GM18909 (cell line): ENCODE data around the gene SEC16A.
"Not testable (repeated sequence)": the region's sequence is repeated elsewhere in the genome, so short reads cannot be mapped to it uniquely, and the experiment has no call there.

Source experiments
- ATAC-seq: cut with Tn5 transposase; IDR thresholded peaks from one replicate; pipeline ENCODE4 v1.9.1; 2021; ENCODE audit warnings: mild to moderate bottlenecking; ENCODE audit not compliant: unreplicated experiment, poor library complexity

Gene SEC16A

DNA sequence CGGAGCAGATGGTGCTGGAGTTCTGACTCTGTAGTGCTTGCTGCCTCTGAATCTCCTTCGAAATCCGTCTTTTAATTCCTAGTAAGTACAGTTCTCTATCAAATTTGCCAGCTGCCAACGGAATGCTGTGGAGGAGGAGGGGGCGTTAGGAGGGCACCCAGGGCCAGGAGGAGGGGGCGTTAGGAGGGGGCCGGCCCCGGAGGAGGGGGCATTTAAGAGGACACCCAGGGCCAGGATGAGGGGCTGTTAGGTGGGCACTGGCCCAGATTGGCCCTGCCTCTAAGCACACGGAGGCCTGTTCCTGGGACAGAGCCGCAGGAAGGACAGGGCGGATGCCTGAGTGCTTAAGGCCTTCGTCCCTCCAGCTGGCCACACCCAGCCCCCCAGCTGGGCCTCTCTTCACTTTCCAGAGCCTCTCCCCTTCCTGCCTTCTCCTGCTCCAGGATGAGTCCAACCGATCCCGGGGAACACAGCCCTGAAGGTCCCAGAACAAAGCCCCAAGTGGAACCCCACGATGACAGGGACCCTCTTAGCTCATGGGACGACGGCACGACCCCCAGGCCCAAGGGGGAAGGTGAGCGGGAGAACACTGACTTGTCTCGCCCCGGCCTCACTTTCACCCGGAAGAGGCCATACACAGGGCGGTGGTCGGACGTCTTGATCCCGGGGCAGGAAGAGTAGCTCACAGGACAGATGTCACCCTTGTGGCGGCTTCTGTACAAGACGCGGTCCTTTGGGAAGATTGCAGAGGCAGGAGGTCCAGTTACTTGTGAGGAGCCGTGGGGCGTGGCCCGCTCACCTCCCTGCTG lies 53.0 kb downstream of the SEC16A start:
- ATAC-seq = no peak

DNA sequence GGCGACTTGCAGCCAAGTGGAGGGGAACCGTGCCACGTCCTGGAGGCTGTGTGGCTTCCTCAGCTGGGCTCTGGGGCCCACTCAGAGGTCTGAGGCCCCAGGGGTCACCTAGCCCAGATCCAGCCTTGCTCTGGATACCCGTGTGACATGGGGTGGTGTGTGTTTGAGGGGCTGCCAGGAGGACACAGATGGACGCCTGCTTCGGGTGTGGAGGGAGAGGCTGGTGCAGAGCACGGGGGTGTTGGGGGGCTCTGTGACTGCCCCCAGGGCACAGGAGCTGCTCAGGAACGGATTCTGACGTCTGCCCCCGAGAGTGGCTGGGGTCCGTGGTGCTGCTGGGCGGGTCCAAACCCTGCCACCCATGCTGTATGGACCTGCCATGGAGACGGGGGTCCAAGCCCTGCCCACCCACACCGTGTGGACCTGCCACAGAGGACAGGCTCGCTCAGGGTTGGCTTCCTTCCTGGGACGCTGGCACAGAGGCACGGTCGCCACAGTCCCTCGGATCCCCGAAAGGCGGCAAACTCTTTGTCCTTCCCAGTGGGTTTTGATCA lies 53.7 kb downstream of the SEC16A start:
- no peak for ATAC-seq

DNA sequence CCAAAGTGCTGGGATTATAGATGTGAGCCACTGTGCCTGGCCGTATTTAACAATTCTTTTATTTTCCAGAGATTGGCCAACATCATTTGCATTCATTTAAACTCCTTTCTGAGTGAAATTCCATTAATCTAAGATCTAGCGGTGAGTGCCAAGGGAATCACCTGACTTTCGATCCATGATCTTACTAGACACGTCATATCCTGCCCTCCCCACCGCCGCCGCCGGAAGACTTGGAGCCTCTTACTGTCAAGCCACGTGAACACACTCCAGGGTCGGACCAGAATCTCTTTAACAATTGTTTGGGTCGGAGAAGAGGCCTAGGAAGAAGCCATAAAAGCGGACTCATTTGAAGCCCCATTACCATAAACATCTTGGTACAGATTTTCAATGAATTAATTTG lies 56.1 kb downstream of the SEC16A start:
- no peak for ATAC-seq

DNA sequence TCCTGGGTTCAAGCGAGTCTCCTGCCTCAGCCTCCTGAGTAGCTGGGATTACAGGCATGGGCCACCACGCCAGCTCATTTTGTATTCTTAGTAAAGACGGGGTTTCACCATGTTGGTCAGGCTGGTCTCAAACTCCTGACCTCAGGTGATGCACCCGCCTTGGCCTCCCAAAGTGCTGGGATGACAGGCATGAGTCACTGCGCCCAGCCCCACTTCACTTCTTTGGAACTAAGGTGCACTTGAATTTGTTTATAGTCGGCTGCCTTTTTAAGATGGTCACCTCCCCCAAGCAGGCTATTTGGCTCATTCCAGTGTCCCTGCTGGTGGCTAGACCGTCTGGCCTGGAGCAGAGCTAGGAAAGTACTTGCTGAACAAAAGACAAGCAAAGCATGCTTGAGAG lies 57.5 kb downstream of the SEC16A start:
- not testable (repeated sequence) for ATAC-seq

DNA sequence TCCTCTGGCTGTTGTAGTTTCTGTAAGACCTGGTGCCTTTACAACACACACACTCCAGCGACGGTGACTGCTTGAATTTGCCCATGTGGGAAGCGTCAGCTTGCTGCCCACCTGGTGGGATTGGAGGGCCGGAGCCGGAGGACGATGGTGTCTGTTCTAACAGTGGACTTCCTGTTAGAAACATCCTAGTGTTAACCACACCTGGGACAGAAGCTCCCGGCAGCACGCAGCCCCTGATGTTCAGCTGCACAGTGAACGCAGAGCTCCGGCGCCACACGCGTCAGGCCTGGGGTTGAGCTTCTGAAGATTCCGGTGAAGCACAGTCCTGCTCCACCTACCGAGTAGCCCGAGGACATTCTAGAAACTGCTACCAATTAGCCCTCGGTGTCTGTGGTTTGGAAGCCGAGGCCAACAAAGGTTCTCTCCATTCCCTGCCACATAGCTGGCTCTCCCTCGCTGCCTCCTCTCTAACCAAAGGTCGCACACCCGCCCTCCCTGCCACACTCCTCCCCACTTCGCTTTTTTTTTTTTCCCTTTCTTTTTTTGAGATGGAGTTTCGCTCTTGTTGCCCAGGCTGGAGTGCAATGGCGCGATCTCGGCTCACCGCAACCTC lies 58.0 kb downstream of the SEC16A start:
- no peak for ATAC-seq

DNA sequence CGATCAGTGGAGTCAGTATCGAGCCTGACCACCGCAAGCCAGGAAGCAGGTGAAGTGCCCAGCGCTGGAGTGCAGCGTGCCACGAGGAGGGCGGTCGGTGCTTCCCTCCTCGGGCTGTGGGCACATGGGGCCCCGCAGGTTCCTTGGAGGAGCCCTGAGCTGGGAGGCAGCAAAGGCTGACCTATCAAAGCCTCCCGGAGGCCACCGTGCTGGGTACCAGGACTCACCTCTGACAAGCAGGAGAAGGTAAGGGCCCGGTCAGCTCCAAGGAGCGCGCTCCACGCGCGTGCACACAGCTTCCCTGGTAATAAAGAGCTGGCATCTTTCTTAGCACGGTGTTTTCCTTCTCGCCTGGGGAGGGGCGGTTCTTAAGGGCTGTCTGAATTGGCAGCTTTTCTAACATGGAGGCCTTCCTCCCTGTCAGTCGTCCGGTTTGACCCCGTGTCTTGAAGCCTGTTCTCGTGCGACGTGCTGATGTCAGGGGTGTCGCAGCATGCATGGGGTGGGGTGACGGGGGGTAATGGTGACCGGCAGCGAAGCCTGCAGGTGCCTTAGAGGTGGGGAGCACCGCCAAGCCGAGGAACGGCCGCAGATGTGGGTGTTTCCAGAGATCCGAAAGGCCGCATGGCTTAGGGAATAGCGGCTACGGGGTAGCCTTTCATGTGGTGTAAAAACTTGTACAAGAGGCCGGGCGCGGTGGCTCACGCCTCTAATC lies 59.3 kb downstream of the SEC16A start:
- no peak for ATAC-seq

DNA sequence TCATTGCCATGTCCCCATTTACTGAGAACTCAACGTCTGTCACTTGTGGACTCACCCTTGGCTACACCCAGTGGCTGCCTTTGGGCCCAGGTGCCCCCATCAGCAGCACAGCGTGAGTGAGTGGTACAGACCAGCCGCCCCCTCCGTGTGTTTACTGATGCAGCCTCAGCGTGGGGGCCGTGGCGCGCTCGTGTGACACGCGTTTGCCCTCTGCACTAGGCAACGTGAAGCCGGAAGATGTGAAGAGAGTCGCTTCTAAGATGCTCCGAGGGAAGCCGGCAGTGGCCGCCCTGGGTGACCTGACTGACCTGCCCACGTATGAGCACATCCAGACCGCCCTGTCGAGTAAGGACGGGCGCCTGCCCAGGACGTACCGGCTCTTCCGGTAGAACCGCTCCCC lies 60.0 kb downstream of the SEC16A start:
- ATAC-seq = no peak

DNA sequence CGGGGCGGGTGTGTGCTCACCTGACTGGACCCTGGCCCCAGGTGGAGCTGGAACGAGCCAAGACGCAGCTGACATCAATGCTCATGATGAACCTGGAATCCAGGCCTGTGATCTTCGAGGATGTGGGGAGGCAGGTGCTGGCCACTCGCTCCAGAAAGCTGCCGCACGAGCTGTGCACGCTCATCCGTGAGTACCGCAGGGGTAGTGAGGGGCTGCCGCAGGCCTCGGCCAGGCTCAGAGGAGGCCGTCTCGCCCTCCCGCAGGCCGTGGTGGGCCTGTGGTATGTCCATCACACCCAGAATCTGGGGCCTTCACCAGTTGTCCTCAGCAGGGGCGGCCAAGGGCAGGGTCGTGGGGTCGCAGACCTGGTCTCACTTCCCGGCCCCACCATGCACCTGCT lies 61.0 kb downstream of the SEC16A start:
- ATAC-seq = no peak

DNA sequence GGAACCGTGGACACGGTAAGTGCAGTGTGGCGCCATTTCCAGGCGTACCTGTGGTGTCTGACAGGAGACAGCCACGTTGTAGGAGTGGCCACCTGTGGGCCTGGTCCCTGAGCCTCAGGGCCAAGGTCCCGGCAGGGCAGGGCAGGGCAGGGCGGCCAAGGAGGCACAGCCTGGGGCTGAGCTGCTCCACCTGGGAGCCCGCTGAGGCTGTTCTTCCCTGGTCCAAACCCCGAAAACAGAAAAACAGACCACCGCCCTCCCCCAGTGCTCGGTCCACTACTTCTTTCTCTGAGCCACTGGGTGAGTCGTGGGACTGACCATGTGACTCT lies 63.8 kb downstream of the SEC16A start:
- ATAC-seq = no peak

DNA sequence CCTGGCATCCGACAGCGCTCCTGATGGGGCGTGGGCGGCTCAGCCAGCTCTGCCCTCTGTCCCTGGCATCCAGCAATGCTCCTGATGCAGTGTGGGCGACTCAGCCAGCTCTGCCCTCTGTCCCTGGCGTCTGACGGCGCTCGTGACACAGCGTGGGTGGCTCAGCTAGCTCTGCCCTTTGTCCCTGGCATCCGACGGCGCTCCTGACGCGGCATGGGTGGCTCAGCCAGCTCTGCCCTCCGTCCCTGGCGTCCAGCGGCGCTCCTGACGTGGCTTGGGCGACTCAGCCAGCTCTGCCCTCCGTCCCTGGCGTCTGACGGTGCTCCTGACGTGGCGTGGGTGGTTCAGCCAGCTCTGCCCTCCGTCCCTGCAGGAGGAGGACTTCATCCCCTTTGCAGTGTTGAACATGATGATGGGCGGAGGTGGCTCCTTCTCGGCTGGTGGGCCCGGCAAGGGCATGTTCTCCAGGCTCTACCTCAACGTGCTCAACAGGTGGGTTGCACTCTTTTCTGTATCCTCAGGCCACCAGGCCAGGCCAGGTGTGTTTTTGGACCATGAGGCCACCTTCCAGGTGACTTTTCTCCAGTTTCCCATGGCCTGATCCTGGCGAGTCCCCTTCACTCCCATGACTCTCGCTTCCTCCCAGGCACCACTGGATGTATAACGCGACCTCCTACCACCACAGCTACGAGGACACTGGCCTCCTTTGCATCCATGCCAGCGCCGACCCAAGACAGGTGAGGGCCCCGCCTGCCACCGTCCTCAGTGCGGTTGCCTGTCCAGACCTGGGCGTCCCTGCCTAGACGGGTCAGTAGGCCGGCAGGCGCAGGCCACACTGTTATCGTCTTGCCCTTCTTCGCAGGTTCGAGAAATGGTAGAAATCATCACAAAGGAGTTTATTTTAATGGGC lies 64.4 kb downstream of the SEC16A start:
- no peak for ATAC-seq

DNA sequence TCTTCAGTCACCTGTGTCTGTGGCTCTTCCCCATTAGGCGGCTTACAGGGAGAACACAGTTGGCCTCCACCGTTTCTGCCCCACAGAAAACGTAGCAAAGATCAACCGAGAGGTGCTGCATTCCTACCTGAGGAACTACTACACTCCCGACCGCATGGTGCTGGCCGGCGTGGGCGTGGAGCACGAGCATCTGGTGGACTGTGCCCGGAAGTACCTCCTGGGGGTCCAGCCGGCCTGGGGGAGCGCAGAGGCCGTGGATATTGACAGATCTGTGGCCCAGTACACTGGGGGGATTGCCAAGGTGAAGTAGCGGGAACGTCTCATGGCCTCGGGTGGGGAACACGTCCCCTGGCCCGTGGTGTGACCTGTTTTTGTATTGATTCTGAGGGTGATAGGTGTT lies 65.9 kb downstream of the SEC16A start:
- no peak for ATAC-seq

DNA sequence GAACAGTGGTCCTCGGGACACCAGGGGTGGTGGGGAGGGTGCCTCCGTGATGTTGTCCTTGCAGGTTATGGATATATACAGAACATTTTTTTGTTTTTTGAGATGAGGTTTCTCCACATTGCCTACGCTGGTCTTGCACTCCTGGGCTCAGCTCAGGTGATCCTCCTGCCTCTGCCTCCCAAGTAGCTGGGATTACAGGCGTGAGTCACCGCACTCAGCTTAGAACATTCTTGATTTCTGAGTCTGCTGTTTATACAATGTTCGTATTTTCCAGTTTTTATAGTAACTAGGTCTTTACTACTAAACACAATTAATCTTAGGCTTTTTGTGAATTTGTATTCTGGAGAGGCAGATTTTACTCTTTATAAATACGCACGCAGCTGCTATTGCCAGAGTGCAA lies 66.4 kb downstream of the SEC16A start:
- no peak for ATAC-seq

DNA sequence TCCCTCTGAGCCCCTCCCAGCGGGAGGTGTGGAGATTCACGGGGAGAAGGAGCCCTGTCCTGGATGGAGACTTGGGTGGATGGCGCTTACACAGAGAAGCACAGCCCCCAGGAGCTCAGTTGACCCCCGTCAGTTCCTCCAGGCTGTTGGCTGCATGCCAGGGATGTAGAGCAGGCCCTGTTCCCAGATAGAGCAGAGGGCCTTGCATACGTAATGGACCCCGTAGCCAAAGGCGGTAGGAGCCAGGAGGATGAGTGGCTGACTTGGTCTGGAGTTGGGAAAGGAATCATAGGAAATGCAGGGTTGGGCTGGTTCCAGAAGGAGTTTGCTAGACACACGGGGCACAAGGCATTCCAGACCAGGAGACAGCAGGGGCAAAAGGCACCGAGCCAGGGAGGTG lies 69.9 kb downstream of the SEC16A start:
- no peak for ATAC-seq

DNA sequence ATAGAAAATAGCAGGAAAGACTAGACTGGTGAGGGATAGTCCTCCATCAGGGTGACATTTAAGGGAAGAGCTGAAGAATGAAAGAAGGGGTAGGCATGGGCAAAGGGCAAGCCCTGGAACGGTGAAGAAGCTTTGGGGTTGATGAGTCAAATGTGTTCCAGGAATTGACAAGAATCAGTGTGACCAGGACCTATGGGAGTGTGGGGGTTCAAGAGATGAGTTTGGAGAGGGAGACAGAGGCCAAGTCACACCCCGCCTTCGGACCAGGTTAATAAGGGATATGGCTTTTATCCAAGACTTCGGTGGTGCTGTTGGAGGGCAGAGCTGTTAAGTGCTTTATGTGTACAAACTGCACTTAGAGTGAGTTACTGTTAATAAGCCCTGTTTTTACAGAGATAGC lies 71.5 kb downstream of the SEC16A start:
- ATAC-seq = no peak

DNA sequence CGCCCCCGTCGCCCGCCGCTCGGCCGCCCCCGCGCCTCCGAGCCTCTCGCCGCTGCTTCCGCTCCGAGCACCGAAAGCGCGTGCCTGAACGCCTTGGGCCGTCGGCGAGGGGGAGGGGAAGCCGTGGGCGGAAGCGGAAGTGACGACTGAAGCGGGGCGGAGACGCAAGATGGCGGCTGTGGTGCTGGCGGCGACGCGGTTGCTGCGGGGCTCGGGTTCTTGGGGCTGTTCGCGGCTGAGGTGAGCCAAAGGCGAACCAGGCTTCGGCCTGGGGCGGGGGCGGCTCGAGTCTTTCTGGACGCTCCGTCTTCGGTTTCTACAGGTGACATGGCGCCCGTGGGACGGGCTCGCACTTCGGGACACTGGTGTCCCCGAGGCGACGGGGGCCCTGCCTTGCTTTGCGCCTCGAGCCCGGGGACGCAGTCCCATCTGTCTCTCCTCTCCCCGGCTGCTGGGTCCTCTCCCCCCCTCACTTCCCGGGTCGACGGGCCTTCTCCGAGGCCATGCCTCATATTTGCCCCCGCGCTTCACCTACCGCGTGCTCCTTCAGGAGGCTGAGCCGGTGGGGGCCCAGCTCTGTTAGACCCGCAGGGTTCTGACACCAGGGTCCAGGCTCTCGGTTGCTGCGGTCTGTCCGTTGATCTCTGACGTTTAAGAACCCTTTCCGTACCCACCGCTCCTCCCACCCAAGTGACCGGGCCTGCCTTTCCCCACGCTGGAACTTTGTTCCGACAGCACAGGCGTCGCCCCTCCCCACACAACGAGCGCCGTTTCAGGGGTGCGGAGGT lies 72.1 kb downstream of the SEC16A start, which contains the start of the genes ENTR1 and PMPCA:
ENTR1 (minus strand) TSS at position 115 of the 788 bp plus-strand sequence. CDS start 217 bp downstream, outside the sequence.
PMPCA (plus strand) TSS at position 159 of the 788 bp plus-strand sequence; CDS start at position 170, 11 bp downstream.
- peak; percentile 79 for ATAC-seq

DNA sequence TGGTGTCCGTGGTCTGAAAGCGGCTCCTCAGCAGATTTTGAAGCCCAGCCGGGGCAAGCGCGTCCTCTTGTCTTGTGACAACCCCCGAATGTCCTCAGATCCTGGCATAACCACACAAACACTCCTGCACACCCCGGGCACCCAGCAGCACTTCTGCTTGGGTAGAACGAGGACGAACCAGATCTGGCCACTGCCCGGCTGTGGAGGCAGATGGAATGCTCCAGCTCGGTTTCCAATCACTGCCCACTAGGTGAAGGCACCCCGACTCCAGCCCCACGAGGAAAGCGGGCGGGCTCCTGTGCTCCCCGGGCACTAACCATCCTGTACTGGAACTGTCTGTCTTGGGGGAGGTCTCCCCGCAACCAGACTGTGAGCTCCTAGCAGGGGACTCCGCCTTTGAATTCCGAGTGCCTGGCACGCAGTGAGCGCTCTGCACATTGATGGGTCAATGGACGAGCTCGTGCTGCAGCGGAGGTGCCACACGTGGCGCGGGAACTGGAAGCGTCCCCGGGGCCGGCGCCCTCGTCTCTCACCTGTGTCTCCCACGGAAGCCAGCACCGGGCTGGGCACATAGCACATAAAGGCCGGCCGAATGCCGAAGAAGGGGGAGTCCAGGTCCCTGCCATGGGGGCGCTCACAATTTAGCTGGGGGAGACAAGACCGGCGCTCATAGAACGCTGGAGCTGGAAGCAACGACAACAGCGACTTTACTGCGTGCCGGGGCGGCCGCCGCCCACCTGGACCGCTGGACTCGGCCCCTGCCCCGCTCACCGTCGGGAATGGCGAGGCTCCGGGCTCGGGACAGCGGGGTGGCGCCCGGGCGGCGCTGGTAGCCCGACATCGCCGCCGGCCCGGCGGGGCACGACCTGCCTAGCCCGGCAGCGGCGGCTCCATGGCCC lies 73.0 kb downstream of the SEC16A start:
- peak; percentile 25 for ATAC-seq

DNA sequence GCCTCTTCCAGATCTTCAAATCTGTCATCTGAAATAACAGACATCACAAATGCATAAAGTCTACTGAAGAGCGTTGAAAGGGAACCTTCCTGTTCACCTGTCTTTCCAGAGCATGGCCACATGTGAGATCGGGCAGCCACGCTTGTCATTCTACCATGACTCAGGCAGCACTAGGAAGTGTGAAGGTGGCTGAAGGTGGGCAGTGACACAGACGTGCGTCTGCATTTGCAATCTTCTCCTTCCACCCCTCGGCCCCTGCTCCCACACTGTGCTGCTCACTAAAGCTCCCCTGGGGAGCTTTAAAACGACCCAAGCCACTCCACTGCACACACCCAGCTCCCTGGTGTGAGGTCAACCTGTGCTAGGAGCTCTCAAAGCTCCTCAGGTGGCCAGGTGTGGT lies 74.9 kb downstream of the SEC16A start:
- no peak for ATAC-seq

DNA sequence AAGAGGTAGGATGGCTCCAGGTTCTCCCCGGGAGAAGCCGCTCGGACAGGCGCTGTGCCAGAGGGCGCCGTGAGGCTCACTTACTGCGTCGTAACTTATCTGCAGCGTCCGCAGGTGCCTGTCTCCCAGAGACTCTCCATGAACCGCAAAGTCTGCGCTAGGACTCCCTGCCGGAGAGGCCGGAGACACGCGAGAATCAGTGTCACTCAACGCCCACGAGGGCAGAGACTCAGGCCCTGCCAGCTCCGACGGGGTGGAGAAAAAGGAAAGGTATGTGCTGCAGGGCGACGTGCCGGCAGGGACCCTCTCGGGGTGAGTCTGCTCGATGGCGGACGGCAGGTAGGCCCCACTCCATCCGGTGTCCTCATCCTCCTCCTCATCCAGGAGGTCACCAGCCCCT lies 75.8 kb downstream of the SEC16A start:
- not testable (repeated sequence) for ATAC-seq
